IPS-20b (cell line): Measurements from ENCODE around the gene BEST1.
"Not testable (repeated sequence)": the region's sequence is repeated elsewhere in the genome, so short reads cannot be mapped to it uniquely, and the experiment has no call there.

Experiments used
- H3K27ac ChIP-seq: one replicate; pipeline ENCODE4 v1.5.1; 2013; ENCODE audit warnings: low read length
- H3K27me3 ChIP-seq: 2 replicates; pipeline ENCODE4 v1.6.1; 2013; ENCODE audit warnings: mild to moderate bottlenecking, low read length, inconsistent platforms; ENCODE audit not compliant: insufficient read depth
- H3K36me3 ChIP-seq: 2 replicates; pipeline ENCODE4 v1.6.1; 2013; ENCODE audit warnings: low read depth, mild to moderate bottlenecking, inconsistent platforms, low read length, moderate library complexity; ENCODE audit not compliant: insufficient read depth
- H3K4me1 ChIP-seq: 2 replicates; pipeline ENCODE4 v1.6.1; 2013; ENCODE audit warnings: mild to moderate bottlenecking, control low read depth, inconsistent platforms, low read length, moderate library complexity; ENCODE audit not compliant: insufficient read depth
- H3K4me3 ChIP-seq: 2 replicates; pipeline ENCODE4 v1.5.1; 2013; ENCODE audit warnings: mild to moderate bottlenecking, low read length, inconsistent platforms
- H3K9ac ChIP-seq: 2 replicates; pipeline ENCODE4 v1.6.1; 2013; ENCODE audit warnings: low read depth, mild to moderate bottlenecking, inconsistent platforms, low read length, moderate library complexity
- H3K9me3 ChIP-seq: 2 replicates; pipeline ENCODE4 v1.6.1; 2013; ENCODE audit warnings: mild to moderate bottlenecking, low read depth, low read length, inconsistent platforms; ENCODE audit not compliant: insufficient read depth

Gene BEST1

DNA sequence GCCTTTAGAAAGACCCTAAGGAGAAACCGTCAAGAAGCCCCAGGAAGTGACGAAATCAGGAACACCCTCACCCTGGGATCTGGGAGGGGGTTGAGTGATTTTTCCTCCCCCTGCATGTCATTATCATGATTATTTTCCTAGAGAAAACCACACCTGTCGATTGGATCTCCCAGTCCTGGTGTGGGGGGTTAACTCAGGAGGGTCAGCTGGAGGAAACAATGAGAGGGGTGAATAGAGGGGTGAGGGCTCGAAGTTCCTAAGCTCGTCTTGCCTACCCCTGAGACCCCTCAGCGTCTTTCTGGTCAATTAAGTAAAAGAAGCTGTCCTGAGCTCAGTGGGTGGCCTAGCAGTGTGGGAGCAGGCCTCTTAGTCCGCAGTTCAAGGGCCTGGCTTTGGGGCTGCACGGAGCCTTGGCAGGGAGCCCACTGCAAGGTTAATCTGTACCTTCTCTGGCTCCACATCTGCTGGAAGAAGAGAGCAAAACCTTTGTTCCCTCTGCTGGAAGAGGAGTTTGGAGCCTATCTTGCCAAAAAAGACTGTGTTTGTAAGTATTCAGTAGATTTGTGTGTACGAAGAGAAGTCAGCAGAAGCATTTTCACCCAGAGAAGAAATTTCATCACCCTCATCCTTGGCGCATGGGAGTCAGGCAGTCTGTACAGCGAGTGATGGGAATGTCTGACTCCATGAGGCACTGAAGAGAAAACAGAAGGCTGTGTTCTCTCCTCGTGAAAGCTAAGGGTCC, 51.5 kb downstream of the BEST1 start:
- peaks cover 5% of the 10 kb centered on the region; the same call in 1 of the 2 replicates for H3K4me1 ChIP-seq
- H3K27me3 ChIP-seq: no peaks in the 10 kb centered on the region
- peaks cover 14% of the 10 kb centered on the region for H3K9me3 ChIP-seq
- no peak overlapping the region for H3K9ac ChIP-seq
- H3K36me3 ChIP-seq: no peaks in the 10 kb centered on the region
- H3K4me3 ChIP-seq: no peak overlapping the region
- H3K27ac ChIP-seq: no peak overlapping the region

DNA sequence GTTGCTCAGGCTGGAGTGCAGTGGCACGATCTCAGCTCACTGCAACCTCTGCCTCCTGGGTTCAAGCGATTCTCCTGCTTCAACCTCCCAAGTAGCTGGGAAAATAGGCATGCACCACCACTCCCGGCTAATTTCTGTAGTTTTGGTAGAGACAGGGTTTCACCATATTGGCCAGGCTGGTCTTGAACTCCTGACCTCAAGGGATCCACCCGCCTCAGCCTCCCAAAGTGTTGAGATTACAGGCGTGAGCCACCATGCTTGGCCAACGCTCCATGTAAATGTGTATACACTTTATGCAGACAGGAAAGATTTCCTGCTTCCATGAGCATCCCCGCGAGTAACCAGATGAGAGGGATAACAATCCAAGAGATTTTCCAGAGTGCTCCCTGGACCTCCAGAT, 52.1 kb downstream of the BEST1 start:
- not testable (repeated sequence) for H3K9ac ChIP-seq, H3K27me3 ChIP-seq, H3K27ac ChIP-seq, H3K4me3 ChIP-seq, H3K4me1 ChIP-seq, H3K36me3 ChIP-seq
- H3K9me3 ChIP-seq: peaks cover 14% of the 10 kb centered on the region

DNA sequence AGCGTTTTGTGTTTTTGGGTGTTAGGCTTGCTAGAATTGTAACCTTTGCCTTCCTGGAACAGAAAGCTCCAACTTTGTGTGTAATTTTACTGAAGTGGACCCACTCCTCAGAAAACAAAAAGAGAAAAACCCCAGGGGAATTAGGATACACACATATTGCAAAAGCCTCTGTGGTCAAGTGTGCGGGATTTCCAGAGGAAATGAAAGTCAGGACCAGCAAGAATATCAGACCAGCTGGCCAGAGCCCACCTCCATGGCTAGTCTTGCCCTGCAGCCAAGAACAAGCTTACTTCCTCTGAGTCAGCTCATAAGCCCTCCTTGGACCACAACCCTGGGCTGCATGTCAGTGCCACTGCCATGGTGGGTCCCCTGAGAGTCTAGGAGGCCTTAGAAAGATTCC, 54.3 kb downstream of the BEST1 start:
- peaks cover 5% of the 10 kb centered on the region; the same call in 1 of the 2 replicates for H3K4me1 ChIP-seq
- H3K36me3 ChIP-seq: no peaks in the 10 kb centered on the region
- H3K27ac ChIP-seq: no peak overlapping the region
- H3K9ac ChIP-seq: no peak overlapping the region
- H3K27me3 ChIP-seq: no peaks in the 10 kb centered on the region
- H3K4me3 ChIP-seq: no peak overlapping the region
- H3K9me3 ChIP-seq: peaks cover 3% of the 10 kb centered on the region

DNA sequence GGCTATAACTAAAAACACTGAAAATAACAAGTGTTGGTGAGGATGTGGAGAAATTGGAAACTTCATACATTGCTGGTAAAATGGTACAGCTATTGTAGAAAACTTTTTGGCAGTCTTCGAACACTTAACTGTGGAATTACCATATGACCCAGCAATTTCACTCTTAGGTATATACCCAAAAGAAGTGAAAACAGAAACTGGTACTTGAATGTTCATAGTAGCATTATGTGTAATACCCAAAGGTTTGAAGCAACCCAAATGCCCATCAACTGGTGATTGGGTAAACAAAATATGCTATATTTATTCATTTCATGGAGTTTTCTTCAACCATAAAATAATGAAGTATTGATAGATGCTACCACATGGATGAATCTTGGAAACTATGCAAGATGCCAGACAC, 58.0 kb downstream of the BEST1 start:
- no peak overlapping the region for H3K4me3 ChIP-seq
- 0 out of 2 replicates have a peak, but pooled peaks cover 3% of the 10 kb centered on the region for H3K4me1 ChIP-seq
- no peaks in the 10 kb centered on the region for H3K27me3 ChIP-seq
- no peaks in the 10 kb centered on the region for H3K36me3 ChIP-seq
- H3K27ac ChIP-seq: no peak overlapping the region
- no peaks in the 10 kb centered on the region for H3K9me3 ChIP-seq
- no peak overlapping the region for H3K9ac ChIP-seq

DNA sequence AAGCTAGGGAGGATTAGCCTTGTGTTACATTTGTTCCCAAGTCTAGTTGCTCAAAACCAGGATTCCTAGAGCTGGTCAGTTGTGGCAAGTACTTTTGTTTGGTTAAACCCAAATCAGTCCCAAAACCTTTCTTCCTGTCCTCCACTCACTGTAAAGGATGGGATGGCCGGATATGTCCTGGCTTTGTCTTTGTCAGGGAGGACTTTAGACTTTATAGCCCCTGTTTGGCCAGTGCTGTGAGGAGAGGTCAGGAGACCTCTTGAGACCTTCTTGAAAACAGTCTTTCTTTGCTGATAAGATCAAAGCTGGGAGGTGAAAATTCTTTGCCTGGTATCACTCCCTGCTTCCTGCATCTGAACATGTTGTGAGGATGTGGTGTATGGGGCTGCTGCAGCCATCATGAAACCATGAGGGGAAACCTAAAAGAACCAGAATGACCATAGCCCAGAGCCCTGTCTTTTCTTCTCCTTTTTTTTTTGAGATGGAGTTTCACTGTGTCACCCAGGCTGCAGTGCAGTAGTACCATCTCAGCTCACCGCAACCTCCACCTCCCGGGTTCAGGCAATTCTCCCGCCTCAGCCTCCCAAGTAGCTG, 60.9 kb downstream of the BEST1 start:
- no peak overlapping the region for H3K27ac ChIP-seq
- H3K9ac ChIP-seq: no peak overlapping the region
- H3K36me3 ChIP-seq: no peaks in the 10 kb centered on the region
- H3K27me3 ChIP-seq: no peaks in the 10 kb centered on the region
- H3K9me3 ChIP-seq: no peaks in the 10 kb centered on the region
- no peak overlapping the region for H3K4me3 ChIP-seq
- peaks cover 4% of the 10 kb centered on the region; the same call in 1 of the 2 replicates for H3K4me1 ChIP-seq

DNA sequence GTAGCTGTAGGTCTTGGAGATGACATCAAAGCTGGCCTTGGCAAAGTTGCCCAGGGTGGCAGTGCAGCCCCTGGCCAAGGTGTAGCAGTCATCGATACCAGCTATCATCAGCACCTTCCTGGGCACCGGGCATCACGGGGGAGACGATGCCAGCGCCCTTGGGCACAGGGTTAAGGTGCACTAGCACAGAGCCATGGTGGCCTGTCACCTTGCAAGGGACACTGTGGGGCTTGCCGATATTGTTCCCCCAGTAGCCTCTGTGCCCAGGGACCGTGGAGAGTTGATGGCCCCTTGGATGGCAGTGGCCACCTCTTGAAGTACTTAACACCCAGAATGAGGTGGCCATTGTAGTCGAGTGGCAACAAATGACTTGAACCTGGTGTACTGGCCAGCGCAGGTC, 61.7 kb downstream of the BEST1 start:
- no peak overlapping the region for H3K27ac ChIP-seq

DNA sequence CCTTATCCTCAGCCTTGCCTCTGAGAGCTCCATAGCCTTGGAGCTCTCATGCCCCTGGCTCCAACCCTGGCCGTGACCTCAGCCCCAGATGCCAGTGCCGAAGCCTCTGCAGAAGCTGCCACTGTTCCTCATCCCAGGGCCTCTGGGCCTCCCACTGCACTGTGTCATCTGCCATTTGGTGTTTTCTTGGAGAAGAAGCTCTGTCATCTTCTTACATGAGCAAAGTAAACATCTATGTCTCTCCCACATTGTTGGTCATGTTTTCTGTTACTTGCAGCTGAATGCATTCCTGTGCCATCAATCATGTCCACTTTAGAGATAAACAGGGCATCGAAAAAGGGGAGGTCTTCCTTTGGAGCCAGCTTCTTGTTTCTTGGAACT, 62.3 kb downstream of the BEST1 start:
- H3K27ac ChIP-seq: no peak overlapping the region
- H3K36me3 ChIP-seq: no peaks in the 10 kb centered on the region
- H3K4me1 ChIP-seq: peaks cover 4% of the 10 kb centered on the region; the same call in 1 of the 2 replicates
- no peak overlapping the region for H3K9ac ChIP-seq
- H3K27me3 ChIP-seq: no peaks in the 10 kb centered on the region
- no peak overlapping the region for H3K4me3 ChIP-seq
- H3K9me3 ChIP-seq: no peaks in the 10 kb centered on the region

More for the DNA sequence above, 61.7 kb downstream of the BEST1 start:
- no peak overlapping the region for H3K4me3 ChIP-seq
- H3K27me3 ChIP-seq: no peaks in the 10 kb centered on the region
- H3K36me3 ChIP-seq: no peaks in the 10 kb centered on the region
- no peaks in the 10 kb centered on the region for H3K9me3 ChIP-seq
- no peak overlapping the region for H3K9ac ChIP-seq
- peaks cover 4% of the 10 kb centered on the region; the same call in 1 of the 2 replicates for H3K4me1 ChIP-seq

DNA sequence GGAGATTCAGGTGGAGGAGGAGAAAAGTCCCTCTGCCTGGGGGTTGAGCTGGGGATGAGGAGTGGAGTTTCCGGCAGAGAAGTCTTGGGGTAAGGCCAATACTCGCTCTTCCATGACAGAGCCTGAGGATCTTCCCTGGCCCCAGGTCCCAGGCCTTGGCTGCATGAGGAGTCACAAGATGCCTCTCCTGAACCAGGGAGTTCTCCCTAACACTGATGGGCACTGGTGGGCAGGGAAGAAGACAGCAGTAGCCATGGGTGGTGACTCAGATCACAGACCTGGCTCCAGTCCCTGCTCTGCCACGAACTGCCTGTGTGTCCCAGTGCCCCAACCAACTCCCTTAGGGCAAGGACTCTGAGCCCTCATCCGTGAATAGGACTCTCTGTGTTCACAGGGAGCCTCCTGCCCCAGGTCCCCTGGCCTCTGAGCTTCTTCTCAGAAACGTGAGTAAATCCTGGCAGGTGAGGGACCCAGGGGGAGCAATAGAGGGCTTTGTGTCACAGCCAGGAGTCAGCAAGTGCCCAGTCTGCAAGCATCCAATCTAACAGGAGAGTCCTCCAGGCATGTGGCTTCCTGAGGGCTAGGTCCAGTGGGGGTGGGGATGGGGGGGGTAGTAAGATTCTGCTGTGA, 62.8 kb downstream of the BEST1 start:
- no peaks in the 10 kb centered on the region for H3K27me3 ChIP-seq
- H3K36me3 ChIP-seq: no peaks in the 10 kb centered on the region
- no peaks in the 10 kb centered on the region for H3K9me3 ChIP-seq
- no peak overlapping the region for H3K9ac ChIP-seq
- peaks cover 4% of the 10 kb centered on the region; the same call in 1 of the 2 replicates for H3K4me1 ChIP-seq
- no peak overlapping the region for H3K4me3 ChIP-seq
- no peak overlapping the region for H3K27ac ChIP-seq
